HG02938 (cell line): Measurements from ENCODE around the gene DLST.

ENCODE experiments used
- ATAC-seq: cut with Tn5 transposase; IDR thresholded peaks from one replicate; pipeline ENCODE4 v1.9.1; 2021; ENCODE audit warnings: mild to moderate bottlenecking, moderate library complexity; ENCODE audit not compliant: unreplicated experiment

DLST gene

DNA sequence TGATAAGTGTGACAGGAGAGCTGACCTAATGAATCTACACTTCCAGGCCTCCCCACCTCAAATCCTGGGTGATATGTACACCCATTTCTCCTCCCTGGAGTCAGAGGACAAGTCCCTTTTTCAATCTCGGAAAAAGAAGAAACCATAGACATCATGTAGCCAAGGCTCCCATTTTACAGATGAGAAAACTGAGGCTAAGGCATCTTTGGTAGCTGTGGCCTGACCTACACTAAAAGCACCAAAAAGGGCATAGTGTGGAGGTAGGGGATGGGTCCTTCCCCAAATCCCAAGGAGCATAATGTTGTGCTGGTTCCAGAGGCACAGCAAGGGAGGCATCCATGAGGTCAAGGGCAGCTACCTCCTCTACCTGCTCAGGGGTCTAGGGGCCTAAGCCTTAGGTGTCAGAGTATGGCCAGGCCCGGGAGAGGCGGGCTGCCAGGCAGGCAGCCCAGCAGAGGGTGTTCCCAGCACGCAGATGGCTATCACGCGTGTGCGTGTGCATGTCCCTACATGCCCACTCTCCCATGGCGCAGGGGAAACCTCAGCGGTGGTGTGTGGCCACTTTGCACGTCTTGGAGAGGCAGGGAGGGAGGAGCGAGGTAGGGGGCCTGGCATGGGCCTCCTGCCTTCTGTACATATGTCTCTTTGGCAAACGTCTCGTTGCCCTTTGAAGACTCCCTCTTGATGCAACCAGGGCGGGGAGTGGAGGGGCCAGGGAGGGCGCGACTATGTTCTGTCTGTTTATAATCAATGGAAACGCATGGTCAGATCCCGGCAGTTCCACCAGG lies 71.2 kb downstream of the DLST start:
- ATAC-seq: no peak
